ENCODE measurements around the gene ZC3H7A.

Gene ZC3H7A

GRCh38 chr16:11797957-11798299, 870 bp upstream of the ZC3H7A start (continued):
- TF ChIP-seq PRDM10 (tag by site-specific recombination; IDR thresholded peaks at IDR 0.05) (no peak), IKZF3 (tag by site-specific recombination; IDR thresholded peaks at IDR 0.05) (no peak), ZBTB20 (tag by site-specific recombination; IDR thresholded peaks at IDR 0.05) (0 out of 2 replicates have a peak, but pooled peaks have one; percentile 3), ZNF140 (tag by site-specific recombination; IDR thresholded peaks at IDR 0.05) (no peak), MYNN (tag by site-specific recombination; IDR thresholded peaks at IDR 0.05; ENCODE audit: borderline replicate concordance) (no peak), ZNF155 (tag by site-specific recombination; IDR thresholded peaks at IDR 0.05) (no peak), ZNF548 (tag by site-specific recombination; IDR thresholded peaks at IDR 0.05) (no peak), ZNF398 (tag by site-specific recombination; IDR thresholded peaks at IDR 0.05) (no peak), SALL2 (tag by site-specific recombination; IDR thresholded peaks at IDR 0.05; ENCODE audit: borderline replicate concordance) (no peak), MEIS1 (CRISPR knock-in tag; IDR thresholded peaks at IDR 0.05; ENCODE audit: borderline replicate concordance) (no peak), ZNF600 (tag by site-specific recombination; IDR thresholded peaks at IDR 0.05) (no peak), ZNF146 (tag by site-specific recombination; IDR thresholded peaks at IDR 0.05) (no peak), PRDM6 (tag by site-specific recombination; IDR thresholded peaks at IDR 0.05) (no peak), ZNF16 (tag by site-specific recombination; IDR thresholded peaks at IDR 0.05; ENCODE audit: low read depth) (no peak), ZBTB11 (tag by site-specific recombination; conservative IDR thresholded peaks at IDR 0.05; ENCODE audit: low read depth) (peak; percentile 71)
